Colonic mucosa (tissue), 4 donors: Measurements from ENCODE around the gene TSBP1. TPM values are rescaled to one million over a fixed set of nuclear protein-coding genes. Genes with fewer than 3 reads are reported as not detected.
"Not testable (repeated sequence)": the region's sequence is repeated elsewhere in the genome, so short reads cannot be mapped to it uniquely, and the experiment has no call there.

Source experiments
- DNase-seq: peaks from one replicate; pipeline ENCODE4 v3.0.0-alpha.2; 2020
- H3K27ac ChIP-seq: fragments of 200-600 bp; one replicate; pipeline ENCODE4 v1.8.0; 2021
- H3K27me3 ChIP-seq: fragments of 200-600 bp; one replicate; pipeline ENCODE4 v1.8.0; 2021
- H3K36me3 ChIP-seq: fragments of 200-600 bp; one replicate; pipeline ENCODE4 v1.8.0; 2021
- H3K4me1 ChIP-seq: fragments of 200-600 bp; one replicate; pipeline ENCODE4 v1.8.0; 2021; ENCODE audit warnings: mild to moderate bottlenecking
- H3K4me3 ChIP-seq: fragments of 200-600 bp; one replicate; pipeline ENCODE4 v1.8.0; 2021
- H3K9ac ChIP-seq, 2 donors: one replicate each; pipeline ENCODE4 v1.7.0; 2013; ENCODE audit warnings: control low read depth in 2 of 2, low read depth in 2 of 2, low read length in 2 of 2
- H3K9me3 ChIP-seq: fragments of 200-600 bp; one replicate; pipeline ENCODE4 v1.8.0; 2021
- intact Hi-C: fragments of 100-400 bp; cut with DNase I; formaldehyde crosslinking; loops from one replicate; pipeline ENCODE4 v1.14.1; 2022
- total RNA-seq, 2 donors: library from RNA; stranded (reverse); fragmentation: NEBNext Ultra II Directional in 1 of 2; extraction: Animal tissue kit (Norgen Biotek cat#: 25700) in 1 of 2; gene quantifications; one replicate each; pipeline ENCODE4 v1.2.1, GENCODE V29; 2021
- TF ChIP-seq, protein P1 (sequence below): fragments of 200-600 bp; IDR thresholded peaks from one replicate; pipeline ENCODE4 v1.8.0; 2022; ENCODE audit warnings: antibody characterized with exemption, mild to moderate bottlenecking
- donor health status: healthy.
- donor health status: DM: no; HTN: no; CAD: no.
- donor health status: DM: no; HTN: no; CAD: no.

TSBP1 gene
- total RNA-seq, 2 donors from 2014 or later = not detected

DNA sequence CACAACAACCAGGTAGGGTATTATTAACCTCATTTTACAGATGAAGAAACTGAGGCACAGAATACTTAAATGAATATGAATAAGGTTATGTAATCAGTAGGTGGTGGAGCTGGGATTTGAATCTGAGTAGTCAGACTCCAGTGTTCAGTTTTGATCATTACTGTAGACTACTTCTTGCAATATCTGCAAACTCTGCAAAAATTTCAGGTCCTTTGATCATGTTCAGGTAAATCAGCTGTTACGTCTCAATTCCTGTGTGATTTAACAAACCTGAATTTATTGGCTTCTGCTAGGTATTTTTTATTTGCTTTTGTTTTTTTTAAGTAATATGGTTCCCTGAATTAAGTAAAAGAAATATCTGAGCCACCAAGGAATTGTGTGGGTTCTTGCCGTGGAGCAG is 77.1 kb downstream of the TSBP1 start:
- no peak for DNase-seq
- Histone ChIP-seq H3K9ac (no peak overlapping the region), H3K4me3 (no peak overlapping the region), H3K4me1 (no peaks in the 10 kb centered on the region), H3K27me3 (no peaks in the 10 kb centered on the region), H3K36me3 (no peaks in the 10 kb centered on the region), H3K27ac (no peak overlapping the region), H3K9me3 (no peaks in the 10 kb centered on the region)
- TF ChIP-seq, protein P1, sequence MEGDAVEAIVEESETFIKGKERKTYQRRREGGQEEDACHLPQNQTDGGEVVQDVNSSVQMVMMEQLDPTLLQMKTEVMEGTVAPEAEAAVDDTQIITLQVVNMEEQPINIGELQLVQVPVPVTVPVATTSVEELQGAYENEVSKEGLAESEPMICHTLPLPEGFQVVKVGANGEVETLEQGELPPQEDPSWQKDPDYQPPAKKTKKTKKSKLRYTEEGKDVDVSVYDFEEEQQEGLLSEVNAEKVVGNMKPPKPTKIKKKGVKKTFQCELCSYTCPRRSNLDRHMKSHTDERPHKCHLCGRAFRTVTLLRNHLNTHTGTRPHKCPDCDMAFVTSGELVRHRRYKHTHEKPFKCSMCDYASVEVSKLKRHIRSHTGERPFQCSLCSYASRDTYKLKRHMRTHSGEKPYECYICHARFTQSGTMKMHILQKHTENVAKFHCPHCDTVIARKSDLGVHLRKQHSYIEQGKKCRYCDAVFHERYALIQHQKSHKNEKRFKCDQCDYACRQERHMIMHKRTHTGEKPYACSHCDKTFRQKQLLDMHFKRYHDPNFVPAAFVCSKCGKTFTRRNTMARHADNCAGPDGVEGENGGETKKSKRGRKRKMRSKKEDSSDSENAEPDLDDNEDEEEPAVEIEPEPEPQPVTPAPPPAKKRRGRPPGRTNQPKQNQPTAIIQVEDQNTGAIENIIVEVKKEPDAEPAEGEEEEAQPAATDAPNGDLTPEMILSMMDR = no peak
- intact Hi-C loops = no loop called here

DNA sequence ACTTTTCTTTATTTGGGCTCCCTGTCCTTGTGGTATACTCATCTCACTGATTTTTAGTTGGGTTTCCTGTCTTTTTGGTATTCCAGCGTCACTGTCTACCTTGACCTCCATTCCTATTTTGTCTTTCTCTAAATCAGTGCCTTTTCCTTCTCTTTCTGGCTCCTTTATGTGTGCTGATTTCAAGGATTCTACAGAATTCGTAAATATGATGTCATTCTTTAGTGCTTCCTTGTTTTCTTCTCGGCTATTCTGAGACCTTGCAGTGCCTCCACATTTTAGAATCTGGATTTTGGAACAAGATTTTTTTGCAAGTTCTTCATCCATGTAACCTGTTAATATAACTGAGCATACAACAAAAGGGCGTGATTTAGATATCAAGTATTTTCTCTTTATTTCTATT is 78.0 kb downstream of the TSBP1 start:
- Histone ChIP-seq H3K36me3 (no peaks in the 10 kb centered on the region), H3K9ac (no peak overlapping the region), H3K27ac (no peak overlapping the region), H3K4me1 (no peaks in the 10 kb centered on the region), H3K27me3 (no peaks in the 10 kb centered on the region), H3K4me3 (no peak overlapping the region), H3K9me3 (no peaks in the 10 kb centered on the region)
- TF ChIP-seq, protein P1 = no peak
- no peak for DNase-seq
- intact Hi-C loops = no loop called here

- Histone ChIP-seq H3K27ac (no peak overlapping the region), H3K9ac (no peak overlapping the region), H3K36me3 (no peaks in the 10 kb centered on the region), H3K27me3 (no peaks in the 10 kb centered on the region), H3K4me1 (no peaks in the 10 kb centered on the region), H3K4me3 (no peak overlapping the region), H3K9me3 (no peaks in the 10 kb centered on the region)
- no peak for DNase-seq
- intact Hi-C loops = no loop called here
- TF ChIP-seq, protein P1 = no peak
These were observed 80.2 kb downstream of the TSBP1 start for GRCh38 chr6:32291543-32291942.

- no peak for DNase-seq
- Histone ChIP-seq H3K36me3 (no peaks in the 10 kb centered on the region), H3K9me3 (no peaks in the 10 kb centered on the region), H3K27ac (no peak overlapping the region), H3K4me3 (no peak overlapping the region), H3K9ac (no peak overlapping the region), H3K27me3 (no peaks in the 10 kb centered on the region), H3K4me1 (no peaks in the 10 kb centered on the region)
- intact Hi-C loops = no loop called here
- TF ChIP-seq, protein P1 = no peak
These were observed 80.7 kb downstream of the TSBP1 start for GRCh38 chr6:32290886-32291450.

GRCh38 chr6:32288426-32288825 is 83.3 kb downstream of the TSBP1 start:
- Histone ChIP-seq H3K36me3 (no peaks in the 10 kb centered on the region), H3K27me3 (no peaks in the 10 kb centered on the region), H3K27ac (no peak overlapping the region), H3K4me3 (no peak overlapping the region), H3K4me1 (no peaks in the 10 kb centered on the region), H3K9me3 (no peaks in the 10 kb centered on the region), H3K9ac (no peak overlapping the region)
- no peak for DNase-seq
- TF ChIP-seq, protein P1 = no peak
- intact Hi-C loops = no loop called here

DNA sequence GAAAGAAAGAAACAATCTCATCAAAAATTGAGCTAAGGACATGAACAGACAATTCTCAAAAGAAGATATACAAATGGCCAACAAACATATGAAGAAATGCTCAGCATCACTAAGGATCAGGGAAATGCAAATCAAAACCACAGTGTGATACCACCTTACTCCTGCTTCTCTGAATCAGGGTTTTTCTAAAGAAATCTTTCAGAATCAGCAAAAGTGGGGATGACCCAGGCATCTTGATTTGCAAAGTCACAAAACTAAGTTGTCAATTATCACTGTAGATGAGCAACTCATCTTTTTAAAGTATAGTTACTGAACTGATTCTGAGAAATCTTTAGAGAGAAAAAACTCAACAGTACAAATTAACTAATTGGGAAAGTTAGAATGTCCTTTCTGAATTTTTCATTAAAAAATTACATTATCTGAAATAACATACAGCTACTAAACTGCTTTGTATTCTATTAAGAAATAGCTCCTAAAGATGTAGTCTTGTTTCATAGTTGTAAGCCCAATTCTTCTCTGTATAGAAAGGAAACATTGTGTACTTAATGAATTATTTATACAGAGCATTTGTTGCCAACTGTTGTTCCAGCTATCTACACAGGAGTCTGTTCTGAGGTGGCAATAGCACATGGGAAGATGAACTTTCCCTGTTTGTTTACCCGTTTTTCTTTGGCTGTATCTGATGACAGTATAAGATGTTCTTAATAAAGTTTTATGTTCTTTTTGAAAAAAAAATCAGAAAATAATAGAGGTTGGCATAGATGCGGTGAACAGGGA is 97.7 kb downstream of the TSBP1 start:
- H3K9ac ChIP-seq, H3K4me3 ChIP-seq, H3K4me1 ChIP-seq, H3K36me3 ChIP-seq, H3K27ac ChIP-seq, intact Hi-C loops, DNase-seq, H3K9me3 ChIP-seq, H3K27me3 ChIP-seq: not testable (repeated sequence)
